HG03103 (cell line): Measurements from ENCODE around the gene PRPF8.
"Not testable (repeated sequence)": the region's sequence is repeated elsewhere in the genome, so short reads cannot be mapped to it uniquely, and the experiment has no call there.

ENCODE experiments used
- ATAC-seq: cut with Tn5 transposase; IDR thresholded peaks from one replicate; pipeline ENCODE4 v1.9.1; 2021; ENCODE audit warnings: low read depth; ENCODE audit not compliant: unreplicated experiment

The PRPF8 gene

GRCh38 chr17:1695365-1695764 is 10.7 kb upstream of the PRPF8 start:
- no peak for ATAC-seq

GRCh38 chr17:1693339-1693738 is 8.7 kb upstream of the PRPF8 start:
- no peak for ATAC-seq

- ATAC-seq = no peak
Observed at GRCh38 chr17:1690544-1691221, 6.0 kb upstream of the PRPF8 start.

- not testable (repeated sequence) for ATAC-seq
Observed at GRCh38 chr17:1688405-1688804, 3.7 kb upstream of the PRPF8 start.

GRCh38 chr17:1686086-1686485 is 1.4 kb upstream of the PRPF8 start:
- no peak for ATAC-seq

GRCh38 chr17:1683459-1683858 is 1.2 kb downstream of the PRPF8 start:
- no peak for ATAC-seq

- ATAC-seq = no peak
Observed at GRCh38 chr17:1676401-1676800, 8.3 kb downstream of the PRPF8 start.

GRCh38 chr17:1673041-1673785 is 11.5 kb downstream of the PRPF8 start:
- no peak for ATAC-seq

- not testable (repeated sequence) for ATAC-seq
Observed at GRCh38 chr17:1663934-1664333, 20.7 kb downstream of the PRPF8 start.

GRCh38 chr17:1661045-1661444 is 23.6 kb downstream of the PRPF8 start:
- ATAC-seq = no peak

GRCh38 chr17:1658100-1658499 is 26.6 kb downstream of the PRPF8 start:
- no peak for ATAC-seq

- no peak for ATAC-seq
Observed at GRCh38 chr17:1653735-1654134, 30.9 kb downstream of the PRPF8 start.

- not testable (repeated sequence) for ATAC-seq
Observed at GRCh38 chr17:1652794-1653193, 31.9 kb downstream of the PRPF8 start.

GRCh38 chr17:1651559-1651844 is 33.2 kb downstream of the PRPF8 start:
- ATAC-seq = no peak

- no peak for ATAC-seq
Observed at GRCh38 chr17:1650731-1651558, 33.7 kb downstream of the PRPF8 start.

GRCh38 chr17:1649844-1650501 is 34.7 kb downstream of the PRPF8 start, which contains the start of gene RILP:
Gene RILP, minus strand, starts transcription at chr17:1649866. Its CDS starts 62 bp downstream, at chr17:1649804.
- ATAC-seq = no peak

- peak; percentile 49 for ATAC-seq
Observed at GRCh38 chr17:1648963-1649843, 35.5 kb downstream of the PRPF8 start.

- ATAC-seq = no peak
Observed at GRCh38 chr17:1648173-1648962, 36.3 kb downstream of the PRPF8 start.

- ATAC-seq = no peak
Observed at GRCh38 chr17:1647802-1648171, 36.9 kb downstream of the PRPF8 start.
